NCI-H187 (cell line): ENCODE data around the gene ANKRD6.

Source experiments
- DNase-seq, 2 experiments: peaks; one replicate each; lab custom pipeline; 2025; lab: John Stamatoyannopoulos, UW

Gene ANKRD6

DNA sequence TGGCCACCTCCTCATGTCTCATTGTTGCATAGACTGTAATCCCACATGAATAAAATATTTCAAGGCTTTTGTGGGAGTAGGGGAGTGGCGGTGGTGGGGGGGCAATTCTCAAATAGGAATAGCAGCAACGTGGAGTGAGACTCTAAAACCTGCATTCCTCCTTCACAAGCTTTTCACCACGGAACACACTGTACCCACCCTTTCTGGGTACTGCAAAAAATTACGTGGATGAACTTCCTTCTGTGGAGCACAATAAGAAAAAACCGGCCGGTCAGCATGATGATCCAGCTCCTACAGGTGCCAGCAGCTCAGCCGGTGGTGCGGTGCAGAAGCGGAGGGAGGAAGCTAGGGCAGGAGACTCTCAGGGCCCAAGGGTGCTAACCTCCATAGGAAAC, 19.9 kb upstream of the ANKRD6 start:
- no peak for DNase-seq

DNA sequence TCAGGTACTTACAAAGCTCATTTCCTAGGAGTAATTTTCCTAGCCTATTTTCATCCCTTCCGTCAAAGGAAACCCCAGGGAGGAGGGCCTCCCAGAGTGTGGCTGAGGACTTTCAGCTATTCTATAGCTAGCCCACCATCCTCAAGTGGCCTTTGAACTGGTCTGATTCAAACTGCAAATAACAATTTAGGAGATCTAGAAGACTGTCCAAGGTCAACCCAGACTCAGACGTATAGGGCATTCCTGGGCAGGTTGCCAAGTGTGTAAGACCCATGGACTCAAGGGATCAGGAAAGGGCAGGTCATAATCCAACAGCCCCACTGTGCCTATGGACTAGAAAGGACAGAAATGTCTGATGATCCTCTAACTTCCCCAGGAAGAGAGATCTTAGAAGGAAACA, 18.7 kb upstream of the ANKRD6 start:
- DNase-seq = no peak

DNA sequence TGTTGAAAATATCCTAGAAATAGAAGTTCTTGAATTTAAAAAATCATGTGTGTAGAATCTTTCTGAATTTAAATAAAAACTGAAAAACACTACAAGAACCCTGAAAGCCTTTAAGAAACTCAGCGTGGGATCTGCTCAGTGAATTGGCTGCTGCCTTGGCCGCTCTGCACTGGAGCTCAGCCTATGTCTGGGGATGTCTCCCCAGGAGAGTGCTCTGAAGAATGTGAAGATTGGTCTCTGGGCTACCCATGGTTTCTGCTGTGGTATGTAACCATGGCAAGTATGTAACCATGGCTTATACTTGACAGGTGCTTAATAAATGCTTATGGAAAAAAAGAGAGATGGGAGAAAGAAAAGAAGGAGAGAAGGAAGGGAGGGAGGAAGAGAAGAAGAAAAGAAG, 17.8 kb upstream of the ANKRD6 start:
- DNase-seq = no peak

DNA sequence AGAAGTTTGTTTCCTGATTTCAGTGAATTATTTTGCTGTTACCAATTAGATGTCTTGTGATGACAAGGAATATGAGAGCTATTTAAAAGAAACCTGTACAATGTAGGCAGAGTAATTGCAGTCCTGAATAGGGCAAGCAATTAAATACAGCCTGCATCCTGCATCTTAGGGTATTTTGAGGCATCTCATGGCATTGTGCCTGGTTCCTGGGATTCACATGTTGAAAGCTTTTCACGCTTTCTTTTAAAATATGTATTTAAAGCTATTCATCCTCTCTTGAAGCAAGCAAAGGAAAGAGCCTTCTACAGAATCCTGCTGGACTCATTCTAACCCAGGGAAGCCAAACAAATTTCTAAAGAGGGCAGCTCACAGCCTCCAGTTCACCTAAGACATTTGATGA, 16.2 kb upstream of the ANKRD6 start:
- DNase-seq = no peak

DNA sequence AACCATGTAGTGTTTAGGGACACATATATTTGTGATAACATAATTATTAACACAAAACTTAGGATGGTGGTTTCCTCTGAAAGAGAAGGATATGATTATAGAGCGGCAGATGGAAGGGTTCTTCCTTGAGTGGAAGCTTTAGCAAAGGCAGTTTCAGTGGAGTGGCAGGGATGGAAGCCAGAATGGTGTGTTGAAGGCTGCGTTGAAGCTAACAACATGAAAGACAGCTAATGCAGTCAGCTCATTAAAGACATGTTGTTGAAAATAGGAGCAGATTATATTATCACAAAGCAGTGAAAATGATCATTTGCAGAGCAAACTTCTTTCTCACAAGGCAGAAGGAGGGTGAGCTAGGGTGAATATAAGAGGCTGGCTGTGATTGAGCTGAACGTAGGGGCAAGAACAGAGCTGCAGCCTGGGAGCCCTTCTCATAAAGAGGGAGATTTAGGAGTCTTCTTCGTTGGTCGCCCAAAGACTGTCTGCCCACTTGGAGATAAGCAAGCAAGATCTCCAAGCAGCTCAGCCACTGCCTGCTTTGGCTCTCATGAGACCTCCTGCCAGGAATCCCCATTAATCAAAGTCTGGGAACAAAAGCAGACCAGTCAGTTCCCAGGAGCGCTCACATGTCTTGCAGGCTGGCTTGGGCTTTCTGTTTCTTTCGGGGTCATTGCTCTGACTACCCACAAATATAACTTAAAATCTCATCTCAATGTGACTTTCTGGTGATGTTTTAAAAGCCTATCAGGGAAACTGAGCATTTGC, 2.6 kb upstream of the ANKRD6 start:
- peak; percentile 18 to 30 for DNase-seq

DNA sequence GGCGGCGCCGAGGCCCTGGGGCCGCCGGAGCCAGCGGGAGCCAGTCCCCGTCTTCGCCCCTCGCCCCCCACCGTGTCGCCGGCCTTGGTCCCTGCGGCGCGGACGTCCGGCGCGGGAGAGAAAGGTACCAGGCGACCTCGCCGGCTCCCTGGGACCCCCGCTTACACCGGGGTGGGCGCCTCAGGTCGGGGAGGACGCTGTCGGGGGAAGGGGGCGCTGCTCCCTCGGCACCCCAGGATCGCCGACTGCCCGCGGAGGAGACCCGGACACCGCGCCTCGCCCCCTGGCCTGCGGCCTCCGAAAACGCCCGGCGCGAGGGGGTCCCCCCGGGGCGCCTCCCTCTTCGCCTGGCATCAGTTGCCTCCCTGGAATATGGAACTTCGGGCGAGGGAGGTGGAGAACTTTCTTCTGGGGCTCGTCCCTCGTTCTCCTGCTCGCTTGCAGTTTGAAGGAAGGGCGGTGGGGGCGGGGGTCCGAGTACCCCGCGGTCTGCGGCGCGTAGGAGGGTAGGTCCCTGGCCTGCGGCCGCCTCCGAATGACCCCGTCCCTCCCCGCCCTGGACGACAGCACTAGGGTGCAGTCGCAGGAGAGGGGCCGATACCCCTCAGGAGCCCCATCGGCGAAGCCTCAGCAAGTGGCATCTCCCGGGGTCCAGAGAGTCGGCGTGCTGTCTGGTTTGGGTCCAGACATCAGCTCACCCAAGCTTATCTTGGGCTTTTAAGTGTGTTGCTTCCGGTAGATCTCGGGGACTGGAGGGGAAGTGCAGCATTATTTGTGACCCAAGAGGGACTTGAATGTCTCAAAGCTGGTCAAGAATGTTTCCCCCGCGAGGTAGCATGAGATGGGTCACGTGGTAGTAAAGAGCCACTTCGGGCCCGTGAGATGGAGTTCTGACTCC, 549 bp downstream of the ANKRD6 start:
- DNase-seq = peak; percentile 25 to 34

DNA sequence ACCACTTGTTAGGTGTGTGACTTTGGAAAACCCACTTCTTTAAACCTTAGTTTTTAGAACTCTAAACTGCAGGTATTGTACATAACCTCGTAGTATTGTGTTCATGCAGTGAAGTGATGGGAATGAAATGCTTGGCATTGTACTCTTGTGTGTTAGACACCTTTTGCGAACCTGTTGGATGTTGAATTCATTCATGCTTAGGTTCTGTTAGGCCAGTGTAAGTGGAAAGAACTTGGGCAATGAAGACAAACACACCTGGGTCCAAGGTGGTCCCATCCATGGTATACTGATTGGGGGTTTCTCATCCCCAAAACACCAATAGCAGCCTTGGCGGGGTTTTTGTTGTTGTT, 1.2 kb downstream of the ANKRD6 start:
- DNase-seq = no peak

DNA sequence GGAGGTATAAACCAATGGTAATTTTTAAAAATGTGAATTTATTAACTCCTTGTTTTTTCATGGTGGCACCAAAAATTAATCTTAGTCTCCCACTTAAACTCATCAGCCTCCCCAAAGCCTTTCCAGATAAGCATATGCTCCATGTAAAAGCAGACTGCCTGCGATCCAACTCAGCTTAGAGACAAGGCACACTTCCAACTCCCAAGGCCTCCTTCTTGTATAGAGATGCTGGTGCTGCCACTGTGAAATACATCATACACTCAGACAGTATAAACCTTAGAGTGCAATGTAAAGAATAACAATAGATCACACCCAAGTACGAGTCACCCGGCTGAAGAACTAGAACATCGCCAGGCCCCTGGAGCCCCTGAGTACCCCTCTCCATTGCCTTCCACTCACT, 2.0 kb downstream of the ANKRD6 start:
- DNase-seq = no peak

DNA sequence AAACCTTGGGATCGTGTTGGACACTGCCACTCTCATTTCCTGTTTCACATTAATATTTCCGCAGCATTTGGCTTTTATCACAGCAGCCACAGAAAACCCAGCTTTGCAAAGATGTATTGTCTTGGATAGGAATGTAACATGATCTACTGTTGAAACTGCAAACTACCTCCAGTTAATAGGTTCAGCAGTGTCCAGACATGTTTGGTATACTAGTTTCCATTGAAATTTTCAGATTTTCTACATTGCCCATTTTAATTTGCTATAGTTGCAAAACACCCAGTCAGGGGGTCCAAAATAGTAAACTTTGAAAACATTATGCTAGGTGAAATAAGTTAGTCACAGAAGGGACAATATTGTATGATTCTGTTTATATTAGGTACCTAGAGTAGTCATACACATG, 3.3 kb downstream of the ANKRD6 start:
- DNase-seq = no peak

DNA sequence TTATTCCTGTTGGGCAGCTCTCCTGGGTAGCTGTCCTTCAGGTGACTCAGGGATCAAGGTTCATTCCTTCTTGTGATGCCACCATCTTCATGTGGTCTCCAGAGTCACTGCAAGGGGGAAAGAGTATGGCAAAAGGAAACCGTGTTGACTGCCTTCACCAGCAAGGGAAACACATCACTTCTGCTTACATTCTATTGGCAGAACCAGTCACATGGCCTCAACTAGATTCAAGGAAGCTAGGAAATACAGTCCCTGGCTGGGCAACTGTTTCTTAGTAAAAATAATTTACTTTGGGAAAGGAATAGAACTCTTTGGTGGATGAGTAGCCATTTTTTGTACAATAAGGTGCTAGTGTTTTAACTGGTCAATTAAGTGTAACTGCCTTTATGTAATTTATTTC, 5.3 kb downstream of the ANKRD6 start:
- no peak for DNase-seq

DNA sequence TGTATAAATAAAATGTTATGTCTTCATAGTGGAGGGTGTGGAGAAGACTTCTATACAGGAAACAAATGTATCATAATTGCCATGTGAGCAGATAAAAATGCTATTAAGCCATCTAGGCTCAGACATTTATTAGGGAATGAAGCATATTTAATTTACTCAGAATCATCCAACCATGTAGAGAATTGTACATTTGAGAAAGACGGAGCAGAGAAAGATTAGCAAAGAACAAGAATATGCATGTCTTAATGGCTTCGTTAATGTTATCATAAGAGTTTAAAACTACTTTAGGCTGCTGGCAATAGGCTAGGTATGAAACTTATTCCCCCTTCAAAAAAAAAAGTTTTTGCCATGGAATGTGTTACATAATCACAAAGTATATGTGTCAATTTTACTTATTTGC, 6.1 kb downstream of the ANKRD6 start:
- no peak for DNase-seq

DNA sequence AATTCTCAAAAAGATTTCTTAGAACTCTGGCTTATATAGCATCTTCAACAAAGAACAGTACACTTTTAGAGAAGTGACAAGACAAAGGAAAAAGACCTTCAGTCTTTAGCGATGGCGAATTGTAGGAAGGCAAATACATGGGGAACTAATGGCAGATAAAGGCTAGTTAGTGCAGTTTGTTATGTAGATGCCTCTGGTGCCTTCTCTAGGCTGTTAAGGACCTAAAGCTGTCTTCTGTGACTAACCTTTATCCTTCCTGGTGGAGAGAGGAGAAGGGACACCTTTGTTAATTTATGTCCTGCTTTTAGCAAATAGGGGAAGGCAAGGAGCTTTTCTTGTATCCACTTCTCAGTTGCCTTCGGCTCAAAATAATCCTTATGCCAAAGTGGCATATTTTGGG, 7.2 kb downstream of the ANKRD6 start:
- no peak for DNase-seq

DNA sequence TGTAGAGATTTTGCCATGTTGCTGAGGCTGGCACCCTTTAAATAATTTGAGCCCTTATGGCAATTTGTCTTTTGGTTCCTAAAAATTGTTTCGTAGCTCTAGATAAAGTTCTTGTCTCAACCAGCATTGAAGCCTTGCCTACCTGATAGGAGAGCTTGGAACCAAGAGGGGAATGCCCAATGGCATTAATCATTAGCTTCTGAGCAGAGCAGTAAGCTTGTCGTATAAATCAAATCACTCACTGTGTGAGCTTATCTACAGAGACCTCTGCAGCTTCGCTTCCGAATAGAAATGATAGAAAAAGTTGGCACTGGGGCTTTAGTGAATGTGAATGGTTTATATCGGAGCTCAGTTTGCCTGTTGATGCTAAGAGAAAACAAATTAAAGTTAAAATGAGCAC, 10.7 kb downstream of the ANKRD6 start:
- no peak for DNase-seq

DNA sequence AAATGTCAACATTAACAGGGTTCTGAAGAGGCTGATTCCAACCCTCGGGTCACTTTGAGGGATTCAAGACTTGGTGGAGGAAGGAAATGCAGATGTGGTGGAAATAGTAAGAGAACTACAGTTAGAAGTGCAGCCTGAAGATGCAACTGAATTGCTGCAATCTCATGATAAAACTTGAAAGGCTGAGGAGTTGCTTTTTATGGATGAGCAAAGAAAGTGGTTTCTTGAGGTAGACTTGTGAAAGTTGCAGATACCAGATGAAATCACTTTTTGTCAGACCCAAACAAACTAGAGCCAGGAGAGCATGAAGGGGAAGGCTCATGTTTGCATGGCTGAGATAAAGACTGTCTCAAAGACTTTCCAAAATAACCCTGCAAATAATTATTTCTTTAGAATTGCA, 16.2 kb downstream of the ANKRD6 start:
- DNase-seq = no peak

DNA sequence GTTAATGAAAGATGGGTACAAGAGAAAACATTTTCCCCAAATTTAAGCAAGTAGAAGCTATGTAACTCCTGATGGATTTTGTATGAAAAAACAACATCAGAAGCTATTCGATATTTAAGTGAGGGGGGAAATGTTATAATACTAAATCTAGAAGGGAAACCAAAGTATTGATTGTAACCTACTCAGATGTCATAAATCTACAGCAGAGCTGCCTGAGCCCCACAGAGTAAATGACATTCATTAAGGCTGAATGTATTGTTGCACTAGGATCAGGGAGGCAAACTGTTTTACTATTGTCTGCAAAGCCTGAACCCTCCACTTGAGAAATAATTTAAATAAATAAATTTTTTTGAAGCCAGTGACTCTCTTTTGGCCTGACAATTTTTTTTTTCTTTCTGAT, 19.3 kb downstream of the ANKRD6 start:
- DNase-seq = no peak

DNA sequence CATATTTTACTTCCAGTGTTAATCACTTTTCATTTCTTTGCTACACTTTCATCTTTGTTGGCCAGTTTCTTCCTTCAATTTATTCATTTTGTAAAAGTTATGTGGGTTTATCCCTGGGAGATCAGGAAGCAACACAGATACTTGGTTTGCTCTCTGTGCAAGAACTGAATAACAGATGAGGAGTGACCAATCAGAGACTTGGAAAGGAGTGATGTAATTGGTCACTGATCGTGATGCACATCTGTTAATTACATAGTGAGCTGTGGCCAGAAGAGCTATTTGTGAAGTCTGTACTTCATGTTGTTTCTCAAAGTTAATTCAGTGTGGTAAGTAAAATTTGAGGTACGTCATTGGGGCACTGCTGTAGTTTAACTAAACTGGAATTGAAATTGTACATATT, 21.3 kb downstream of the ANKRD6 start:
- no peak for DNase-seq

DNA sequence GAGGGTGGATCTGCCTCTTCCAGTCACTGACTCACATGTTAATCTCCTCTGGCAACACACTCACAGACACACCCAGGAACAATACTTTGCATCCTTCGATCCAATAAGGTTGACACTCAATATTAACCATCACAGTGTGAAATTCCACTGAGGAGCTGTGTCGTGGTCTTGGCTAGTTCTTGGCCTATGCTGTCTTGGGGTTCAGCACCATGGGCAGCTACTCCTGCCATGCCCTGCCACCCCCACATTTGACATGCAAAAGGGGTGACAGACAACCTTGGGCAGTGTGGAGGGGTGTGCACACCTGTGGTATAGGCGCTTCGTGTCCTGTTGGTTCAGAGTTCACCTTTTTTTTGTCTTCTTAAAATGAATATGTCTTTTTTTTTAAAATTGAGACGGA, 25.8 kb downstream of the ANKRD6 start:
- no peak for DNase-seq

DNA sequence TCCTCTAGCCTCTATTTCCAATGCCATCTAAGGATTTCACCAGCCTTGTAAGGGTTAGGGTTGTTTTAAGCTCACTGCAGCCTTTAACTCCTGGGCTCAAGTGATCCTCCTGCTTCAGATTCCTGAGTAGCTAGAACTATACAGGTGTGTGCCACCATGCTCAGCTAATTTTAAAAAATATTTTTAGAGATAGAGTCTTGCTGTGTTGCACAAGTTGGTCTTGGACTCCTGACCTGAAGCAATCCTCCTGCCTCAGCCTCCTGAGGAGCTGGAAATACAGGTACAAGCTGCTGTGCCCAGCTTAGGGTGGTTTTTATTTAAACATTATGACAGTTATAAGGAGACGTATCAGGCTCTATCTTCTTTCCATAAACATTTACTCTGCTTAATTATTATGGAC, 26.5 kb downstream of the ANKRD6 start:
- no peak for DNase-seq

DNA sequence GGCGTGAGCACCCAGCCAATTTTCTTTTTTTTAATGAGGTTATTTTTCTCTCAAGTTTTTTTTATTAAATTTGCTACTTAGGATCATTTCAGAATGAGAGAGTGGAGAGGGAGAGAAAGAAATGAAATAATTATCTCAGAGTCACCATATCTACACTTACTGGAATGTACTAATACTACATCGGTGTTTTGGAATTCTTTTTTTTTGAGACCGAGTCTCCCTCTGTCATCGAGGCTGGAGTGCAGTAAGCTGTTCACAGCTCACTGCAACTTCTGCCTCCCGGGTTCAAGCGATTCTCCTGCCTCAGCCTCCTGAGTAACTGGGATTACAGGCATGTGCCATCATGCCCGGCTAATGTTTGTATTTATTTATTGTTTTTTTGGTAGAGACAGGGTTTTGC, 27.8 kb downstream of the ANKRD6 start:
- DNase-seq = no peak

DNA sequence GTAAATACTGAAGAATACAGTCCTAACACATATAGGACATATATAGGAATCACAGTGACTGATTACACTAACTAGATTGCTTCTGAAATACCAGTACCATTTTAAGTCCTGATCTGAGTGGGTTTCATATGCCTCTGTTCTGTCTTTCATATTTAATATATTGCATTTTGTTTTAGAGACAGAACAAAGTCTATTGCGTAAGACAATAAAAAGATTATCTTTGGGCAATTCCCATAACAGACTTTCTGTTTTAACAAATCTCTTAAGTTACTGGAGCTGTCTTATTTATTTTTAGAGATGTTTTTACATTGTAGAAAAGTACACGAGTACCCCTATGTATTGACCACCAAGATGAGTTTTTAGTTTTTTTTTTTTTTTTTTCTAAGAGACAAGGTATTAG, 29.6 kb downstream of the ANKRD6 start:
- no peak for DNase-seq

DNA sequence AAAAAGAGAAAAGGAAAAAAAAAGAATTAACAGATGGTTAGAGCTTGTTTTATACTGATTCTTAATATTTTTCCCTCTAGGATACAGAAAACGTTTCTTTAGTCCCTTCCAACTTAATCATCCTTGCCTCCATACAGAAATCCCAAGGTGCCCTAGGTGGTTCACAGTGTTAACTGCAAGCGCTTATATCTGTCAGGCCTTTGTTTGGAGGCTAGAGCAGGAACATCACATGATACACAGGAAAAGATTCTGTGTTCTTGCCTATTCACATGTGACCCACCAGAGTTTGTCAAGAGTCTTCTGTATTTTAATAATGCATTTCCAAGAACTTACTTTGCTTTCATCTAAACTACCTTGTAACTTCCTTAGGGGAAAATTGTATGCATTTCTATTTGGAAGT, 31.3 kb downstream of the ANKRD6 start:
- DNase-seq = no peak

DNA sequence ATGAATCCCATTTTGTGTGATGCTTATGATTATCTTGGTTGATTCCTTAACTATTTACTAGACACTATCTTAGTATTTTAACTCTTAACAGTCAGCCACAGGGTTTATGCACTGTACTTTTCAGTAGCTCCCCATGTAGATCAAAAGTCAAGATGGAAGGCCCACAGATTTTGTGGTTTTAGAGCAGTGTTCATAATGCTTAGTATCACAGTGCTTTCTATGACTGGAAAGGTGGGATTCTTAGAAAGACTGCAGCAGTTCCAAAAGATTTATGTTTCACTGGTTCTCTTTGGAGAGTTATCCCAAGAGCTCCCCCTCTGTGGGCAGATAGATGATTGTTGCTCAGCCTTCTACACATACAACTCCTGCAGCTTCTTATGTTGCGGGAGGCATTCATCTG, 34.5 kb downstream of the ANKRD6 start:
- no peak for DNase-seq

DNA sequence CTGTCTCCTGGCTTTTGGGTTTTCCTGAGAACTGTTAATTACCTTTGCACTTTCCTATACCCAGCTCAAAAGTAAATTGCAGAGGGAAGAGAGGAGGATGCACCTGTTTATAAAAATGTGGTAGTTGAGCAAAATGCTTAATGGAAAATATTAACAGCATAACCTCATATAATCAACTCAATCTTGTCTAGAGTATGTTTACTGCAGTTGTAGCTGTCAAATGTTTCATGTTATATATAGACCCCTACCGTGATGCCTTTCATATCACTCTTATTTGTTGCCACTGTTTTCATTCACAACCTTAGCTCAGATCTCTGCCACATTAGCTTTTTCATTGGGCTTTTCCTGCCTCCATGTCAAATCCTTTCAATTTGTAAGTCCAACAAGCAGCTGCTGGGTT, 36.0 kb downstream of the ANKRD6 start:
- no peak for DNase-seq
